DOHH2 (cell line): ENCODE data around the gene HPSE2.

Experiments used
- H3F3A ChIP-seq: fragments of 200-600 bp; sonication (generic), shearing (Covaris generic); 2 replicates; pipeline ENCODE4 v1.6.0; 2016; ENCODE audit warnings: antibody characterized with exemption, mild to moderate bottlenecking; ENCODE audit not compliant: control insufficient read depth, insufficient read depth
- H3K27ac ChIP-seq: fragments of 200-600 bp; sonication (generic); 2 replicates; pipeline ENCODE4 v1.5.1; 2014; ENCODE audit warnings: low read depth, mild to moderate bottlenecking, low read length, moderate library complexity
- H3K27me3 ChIP-seq: fragments of 200-600 bp; sonication (generic); 2 replicates; pipeline ENCODE4 v1.6.1; 2014; ENCODE audit warnings: mild to moderate bottlenecking, low read length, mixed read lengths; ENCODE audit not compliant: control insufficient read depth
- H3K36me3 ChIP-seq: fragments of 200-600 bp; sonication (generic); 2 replicates; pipeline ENCODE4 v1.6.1; 2014; ENCODE audit warnings: mild to moderate bottlenecking, low read length, moderate library complexity, mixed read lengths; ENCODE audit not compliant: control insufficient read depth
- H3K4me1 ChIP-seq: fragments of 200-600 bp; sonication (generic); 2 replicates; pipeline ENCODE4 v1.6.1; 2014; ENCODE audit warnings: mild to moderate bottlenecking, low read length, mixed read lengths; ENCODE audit not compliant: control insufficient read depth
- H3K4me2 ChIP-seq: fragments of 200-600 bp; sonication (generic); 2 replicates; pipeline ENCODE4 v1.6.0; 2014; ENCODE audit warnings: mild to moderate bottlenecking, low read length, moderate library complexity
- H3K4me3 ChIP-seq: fragments of 200-600 bp; sonication (generic); 2 replicates; pipeline ENCODE4 v1.5.1; 2014; ENCODE audit warnings: mild to moderate bottlenecking, low read length, mixed read lengths
- H3K79me2 ChIP-seq: fragments of 200-600 bp; sonication (generic); 2 replicates; pipeline ENCODE4 v1.6.1; 2014; ENCODE audit warnings: mild to moderate bottlenecking, low read length, mixed read lengths; ENCODE audit not compliant: control insufficient read depth
- H3K9me2 ChIP-seq: fragments of 200-600 bp; sonication (generic); replicated peaks from 2 replicates; pipeline ENCODE4 v1.6.1; 2014; ENCODE audit warnings: mild to moderate bottlenecking, low read length, mixed read lengths; ENCODE audit not compliant: control insufficient read depth
- H3K9me3 ChIP-seq: fragments of 200-600 bp; sonication (generic); 2 replicates; pipeline ENCODE4 v1.6.1; 2014; ENCODE audit warnings: antibody characterized with exemption, low read length, mixed read lengths; ENCODE audit not compliant: control insufficient read depth, insufficient read depth
- H4K20me1 ChIP-seq: fragments of 200-600 bp; sonication (generic); 2 replicates; pipeline ENCODE4 v1.6.0; 2014; ENCODE audit warnings: low read depth, mild to moderate bottlenecking, antibody characterized with exemption, low read length, moderate library complexity; ENCODE audit not compliant: control insufficient read depth, insufficient read depth
- EZH2phosphoT487 ChIP-seq: fragments of 200-600 bp; sonication (generic); IDR thresholded peaks from 2 replicates; pipeline ENCODE4 v1.6.1; 2017; ENCODE audit warnings: borderline replicate concordance, mild to moderate bottlenecking, antibody characterized with exemption, low read length, moderate library complexity, mixed read lengths
- TF ChIP-seq, protein P1 (sequence below): fragments of 200-600 bp; sonication (generic); IDR thresholded peaks from one replicate; pipeline ENCODE4 v1.5.1; 2014; ENCODE audit warnings: antibody characterized with exemption, mild to moderate bottlenecking, low read depth, low read length; ENCODE audit not compliant: poor library complexity, severe bottlenecking

The HPSE2 gene

DNA sequence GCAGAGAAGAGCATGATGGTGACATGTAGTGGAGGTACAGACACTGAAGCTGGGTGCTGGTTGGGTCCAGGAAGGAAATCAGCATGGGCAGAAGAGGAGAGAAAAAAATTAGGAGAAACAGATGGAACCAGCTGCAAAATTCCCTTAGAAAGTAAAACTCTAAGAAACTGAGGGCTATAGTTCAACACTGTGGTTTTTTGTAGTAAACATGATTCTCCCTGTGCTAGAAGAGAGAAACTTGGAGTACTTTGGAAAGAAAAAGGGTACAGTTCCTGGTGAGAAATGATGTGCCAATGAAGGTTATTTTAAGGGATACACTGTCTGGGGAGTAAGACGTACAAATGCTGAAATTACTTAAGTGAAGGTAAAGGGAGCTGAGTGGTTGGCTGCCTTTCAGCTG is 607.4 kb downstream of the HPSE2 start:
- Histone ChIP-seq H3K9me2 (no peaks in the 10 kb centered on the region), H3K4me3 (no peak overlapping the region), H3K27me3 (no peaks in the 10 kb centered on the region), H3K9me3 (no peaks in the 10 kb centered on the region), H4K20me1 (no peaks in the 10 kb centered on the region), H3K27ac (no peak overlapping the region), H3F3A (no peaks in the 10 kb centered on the region), H3K4me2 (no peak overlapping the region), H3K4me1 (no peaks in the 10 kb centered on the region), H3K79me2 (no peaks in the 10 kb centered on the region), H3K36me3 (no peaks in the 10 kb centered on the region)
- TF ChIP-seq, protein P1, sequence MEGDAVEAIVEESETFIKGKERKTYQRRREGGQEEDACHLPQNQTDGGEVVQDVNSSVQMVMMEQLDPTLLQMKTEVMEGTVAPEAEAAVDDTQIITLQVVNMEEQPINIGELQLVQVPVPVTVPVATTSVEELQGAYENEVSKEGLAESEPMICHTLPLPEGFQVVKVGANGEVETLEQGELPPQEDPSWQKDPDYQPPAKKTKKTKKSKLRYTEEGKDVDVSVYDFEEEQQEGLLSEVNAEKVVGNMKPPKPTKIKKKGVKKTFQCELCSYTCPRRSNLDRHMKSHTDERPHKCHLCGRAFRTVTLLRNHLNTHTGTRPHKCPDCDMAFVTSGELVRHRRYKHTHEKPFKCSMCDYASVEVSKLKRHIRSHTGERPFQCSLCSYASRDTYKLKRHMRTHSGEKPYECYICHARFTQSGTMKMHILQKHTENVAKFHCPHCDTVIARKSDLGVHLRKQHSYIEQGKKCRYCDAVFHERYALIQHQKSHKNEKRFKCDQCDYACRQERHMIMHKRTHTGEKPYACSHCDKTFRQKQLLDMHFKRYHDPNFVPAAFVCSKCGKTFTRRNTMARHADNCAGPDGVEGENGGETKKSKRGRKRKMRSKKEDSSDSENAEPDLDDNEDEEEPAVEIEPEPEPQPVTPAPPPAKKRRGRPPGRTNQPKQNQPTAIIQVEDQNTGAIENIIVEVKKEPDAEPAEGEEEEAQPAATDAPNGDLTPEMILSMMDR = no peak
- no peak for TF ChIP-seq EZH2phosphoT487

GRCh38 chr10:98627711-98628110 is 607.9 kb downstream of the HPSE2 start:
- Histone ChIP-seq H4K20me1 (no peaks in the 10 kb centered on the region), H3K9me3 (no peaks in the 10 kb centered on the region), H3K4me1 (no peaks in the 10 kb centered on the region), H3K36me3 (no peaks in the 10 kb centered on the region), H3F3A (no peaks in the 10 kb centered on the region), H3K9me2 (no peaks in the 10 kb centered on the region), H3K27me3 (peaks cover under 1% of the 10 kb centered on the region; the same call in 1 of the 2 replicates), H3K79me2 (no peaks in the 10 kb centered on the region), H3K4me2 (no peak overlapping the region), H3K27ac (no peak overlapping the region), H3K4me3 (no peak overlapping the region)
- TF ChIP-seq EZH2phosphoT487 = no peak

DNA sequence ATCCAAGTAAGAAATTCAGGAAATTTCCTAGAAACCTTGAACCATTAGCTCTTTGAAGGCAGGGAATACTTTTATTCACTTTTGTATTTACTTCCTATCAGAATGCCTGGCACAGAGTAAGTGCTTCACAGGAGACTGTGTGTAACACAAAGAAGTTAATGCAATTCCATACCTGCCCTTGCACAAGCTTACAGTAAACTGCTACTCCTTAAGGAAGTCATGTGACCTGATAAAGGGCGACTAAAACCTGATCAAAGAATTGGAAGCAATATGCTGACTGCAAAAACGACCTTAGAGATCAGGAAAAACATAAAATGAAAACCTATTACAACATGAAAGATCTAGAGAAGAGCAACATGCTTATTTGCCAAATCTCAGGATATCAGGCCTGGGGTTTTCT is 610.7 kb downstream of the HPSE2 start:
- Histone ChIP-seq H3K4me2 (no peak overlapping the region), H3F3A (no peaks in the 10 kb centered on the region), H3K79me2 (no peaks in the 10 kb centered on the region), H3K27ac (no peak overlapping the region), H3K36me3 (no peaks in the 10 kb centered on the region), H3K27me3 (peaks cover 2% of the 10 kb centered on the region; the same call in 1 of the 2 replicates), H3K9me3 (no peaks in the 10 kb centered on the region), H3K9me2 (no peaks in the 10 kb centered on the region), H3K4me3 (no peak overlapping the region), H4K20me1 (no peaks in the 10 kb centered on the region), H3K4me1 (no peaks in the 10 kb centered on the region)
- TF ChIP-seq, protein P1 = no peak
- TF ChIP-seq EZH2phosphoT487 = no peak

GRCh38 chr10:98623176-98623575 is 612.5 kb downstream of the HPSE2 start:
- no peaks in the 10 kb centered on the region for H3K79me2 ChIP-seq
- no peaks in the 10 kb centered on the region for H3K4me1 ChIP-seq
- H3K9me3 ChIP-seq = no peaks in the 10 kb centered on the region
- H3K27me3 ChIP-seq = peaks cover 2% of the 10 kb centered on the region; the same call in 1 of the 2 replicates
- no peak overlapping the region for H3K4me2 ChIP-seq
- TF ChIP-seq, protein P1 = no peak
- no peak for TF ChIP-seq EZH2phosphoT487
- no peak overlapping the region for H3K4me3 ChIP-seq
- no peaks in the 10 kb centered on the region for H4K20me1 ChIP-seq
- H3F3A ChIP-seq = no peaks in the 10 kb centered on the region
- no peak overlapping the region for H3K27ac ChIP-seq
- H3K36me3 ChIP-seq = no peaks in the 10 kb centered on the region
- no peaks in the 10 kb centered on the region for H3K9me2 ChIP-seq
